Measurements from ENCODE around the gene ACACA.

Gene ACACA

GRCh38 chr17:37399265-37399803 is 7.3 kb downstream of the ACACA start:
- CTCF ChIA-PET: interaction anchor here (2.6 kb wide), 1 partner anchor 24 kb away, joined by 35 read pairs; the partner anchor contains the start of gene C17orf78
- Histone ChIP-seq H3K27ac (ENCODE audit: insufficient read depth in 1 of 2, low read depth in 1 of 2, low read length in 2 of 2, poor library complexity in 1 of 2, severe bottlenecking in 2 of 2) (no peak overlapping the region), H3K27me3 (replicated peaks in 2 of 5; ENCODE audit: control insufficient read depth in 4 of 5, insufficient read depth in 5 of 5, low read length in 4 of 5) (no peaks in the 10 kb centered on the region), H3K9me3 (ENCODE audit: control extremely low read depth in 1 of 5, control insufficient read depth in 4 of 5, insufficient read depth in 2 of 5, low read depth in 1 of 5, low read length in 4 of 5) (no peaks in the 10 kb centered on the region), H3K4me1 (ENCODE audit: control extremely low read depth in 1 of 4, control insufficient read depth in 4 of 4, insufficient read depth in 4 of 4, low read length in 3 of 4) (no peaks in the 10 kb centered on the region), H3K36me3 (ENCODE audit: control insufficient read depth in 4 of 4, insufficient read depth in 4 of 4, low read length in 3 of 4) (no peaks in the 10 kb centered on the region), H3K4me3 (ENCODE audit: control insufficient read depth in 1 of 7, extremely low read depth in 1 of 7, insufficient read depth in 4 of 7, low read depth in 2 of 7, low read length in 6 of 7) (no peak overlapping the region)
- WGBS (ENCODE audit: insufficient coverage): 100% methylated on average over 3 of the region's 5 CpGs
- DNase-seq: no peak
- POLR2A ChIA-PET: no interaction called here

GRCh38 chr17:37393352-37393751 is 13.3 kb downstream of the ACACA start:
- Histone ChIP-seq H3K4me3 (ENCODE audit: control insufficient read depth in 1 of 7, extremely low read depth in 1 of 7, insufficient read depth in 4 of 7, low read depth in 2 of 7, low read length in 6 of 7) (no peak overlapping the region), H3K27me3 (replicated peaks in 2 of 5; ENCODE audit: control insufficient read depth in 4 of 5, insufficient read depth in 5 of 5, low read length in 4 of 5) (no peaks in the 10 kb centered on the region), H3K9me3 (ENCODE audit: control extremely low read depth in 1 of 5, control insufficient read depth in 4 of 5, insufficient read depth in 2 of 5, low read depth in 1 of 5, low read length in 4 of 5) (no peaks in the 10 kb centered on the region), H3K4me1 (ENCODE audit: control extremely low read depth in 1 of 4, control insufficient read depth in 4 of 4, insufficient read depth in 4 of 4, low read length in 3 of 4) (no peaks in the 10 kb centered on the region), H3K27ac (ENCODE audit: insufficient read depth in 1 of 2, low read depth in 1 of 2, low read length in 2 of 2, poor library complexity in 1 of 2, severe bottlenecking in 2 of 2) (no peak overlapping the region), H3K36me3 (ENCODE audit: control insufficient read depth in 4 of 4, insufficient read depth in 4 of 4, low read length in 3 of 4) (no peaks in the 10 kb centered on the region)
- CTCF ChIA-PET: no interaction called here
- DNase-seq: no peak
- 100% methylated on average over 6 of the region's 7 CpGs for WGBS (ENCODE audit: insufficient coverage)
- POLR2A ChIA-PET: no interaction called here

GRCh38 chr17:37392024-37392590 is 14.5 kb downstream of the ACACA start:
- CTCF ChIA-PET: interaction anchor here (0.9 to 1.4 kb wide), 4 partner anchors 9 to 92 kb away, joined by 3 read pairs; no protein-coding TSS in a partner anchor
- no peak overlapping the region for H3K27ac ChIP-seq (ENCODE audit: insufficient read depth in 1 of 2, low read depth in 1 of 2, low read length in 2 of 2, poor library complexity in 1 of 2, severe bottlenecking in 2 of 2)
- no peak for DNase-seq
- POLR2A ChIA-PET: no interaction called here
- no peaks in the 10 kb centered on the region for H3K4me1 ChIP-seq (ENCODE audit: control extremely low read depth in 1 of 4, control insufficient read depth in 4 of 4, insufficient read depth in 4 of 4, low read length in 3 of 4)
- WGBS (ENCODE audit: insufficient coverage): no CpG with 5 or more reads among the region's 3 CpGs
- H3K27me3 ChIP-seq (replicated peaks in 2 of 5; ENCODE audit: control insufficient read depth in 4 of 5, insufficient read depth in 5 of 5, low read length in 4 of 5): no peaks in the 10 kb centered on the region
- no peaks in the 10 kb centered on the region for H3K36me3 ChIP-seq (ENCODE audit: control insufficient read depth in 4 of 4, insufficient read depth in 4 of 4, low read length in 3 of 4)
- no peak overlapping the region for H3K4me3 ChIP-seq (ENCODE audit: control insufficient read depth in 1 of 7, extremely low read depth in 1 of 7, insufficient read depth in 4 of 7, low read depth in 2 of 7, low read length in 6 of 7)
- H3K9me3 ChIP-seq (ENCODE audit: control extremely low read depth in 1 of 5, control insufficient read depth in 4 of 5, insufficient read depth in 2 of 5, low read depth in 1 of 5, low read length in 4 of 5): no peaks in the 10 kb centered on the region

DNA sequence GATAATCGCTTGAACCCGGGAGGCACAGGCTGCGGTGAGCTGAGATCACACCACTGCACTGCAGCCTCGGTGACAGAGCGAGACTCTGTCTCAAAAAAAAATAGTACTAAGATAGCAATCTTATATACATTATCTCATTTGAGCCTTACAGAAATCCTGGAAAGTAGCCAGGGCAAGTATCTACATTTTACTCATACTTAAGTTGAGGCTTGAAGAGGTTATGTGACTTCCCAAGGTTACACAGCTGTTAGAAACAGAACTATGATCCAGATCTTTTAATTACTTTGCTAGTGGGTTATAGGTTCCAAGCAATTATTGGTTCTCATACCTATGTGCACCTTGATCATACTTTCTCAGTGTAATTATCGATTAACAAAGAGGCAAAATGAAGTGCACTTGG is 15.5 kb downstream of the ACACA start:
- Histone ChIP-seq H3K4me3 (ENCODE audit: control insufficient read depth in 1 of 7, extremely low read depth in 1 of 7, insufficient read depth in 4 of 7, low read depth in 2 of 7, low read length in 6 of 7) (no peak overlapping the region), H3K4me1 (ENCODE audit: control extremely low read depth in 1 of 4, control insufficient read depth in 4 of 4, insufficient read depth in 4 of 4, low read length in 3 of 4) (no peaks in the 10 kb centered on the region), H3K27ac (ENCODE audit: insufficient read depth in 1 of 2, low read depth in 1 of 2, low read length in 2 of 2, poor library complexity in 1 of 2, severe bottlenecking in 2 of 2) (no peak overlapping the region), H3K9me3 (ENCODE audit: control extremely low read depth in 1 of 5, control insufficient read depth in 4 of 5, insufficient read depth in 2 of 5, low read depth in 1 of 5, low read length in 4 of 5) (no peaks in the 10 kb centered on the region), H3K27me3 (replicated peaks in 2 of 5; ENCODE audit: control insufficient read depth in 4 of 5, insufficient read depth in 5 of 5, low read length in 4 of 5) (no peaks in the 10 kb centered on the region), H3K36me3 (ENCODE audit: control insufficient read depth in 4 of 4, insufficient read depth in 4 of 4, low read length in 3 of 4) (no peaks in the 10 kb centered on the region)
- no peak for DNase-seq
- CTCF ChIA-PET: interaction anchor here (0.5 to 1.4 kb wide), 6 partner anchors 13 to 210 kb away, joined by 3 read pairs; no protein-coding TSS in a partner anchor
- WGBS (ENCODE audit: insufficient coverage): 90% methylated on average over 4 of the region's 6 CpGs
- POLR2A ChIA-PET: no interaction called here

DNA sequence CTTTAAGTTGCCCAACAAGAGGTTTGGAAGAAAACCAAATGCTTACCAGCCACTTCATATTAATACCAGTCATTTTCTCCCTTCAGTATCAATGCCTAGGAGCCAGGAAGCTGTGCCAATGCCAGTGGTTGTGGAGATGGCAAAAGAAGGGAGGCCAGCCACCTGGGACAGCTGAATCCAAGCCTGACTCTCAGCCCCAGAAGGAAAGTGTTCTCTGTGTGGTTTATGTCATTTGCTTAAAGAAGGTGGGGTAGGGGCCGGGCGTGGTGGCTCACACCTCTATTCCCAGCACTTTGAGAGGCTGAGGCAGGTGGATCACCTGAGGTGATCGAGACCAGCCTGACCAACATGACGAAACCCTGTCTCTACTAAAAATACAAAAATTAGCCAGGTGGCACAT is 17.5 kb downstream of the ACACA start:
- H3K9me3 ChIP-seq (ENCODE audit: control extremely low read depth in 1 of 5, control insufficient read depth in 4 of 5, insufficient read depth in 2 of 5, low read depth in 1 of 5, low read length in 4 of 5): no peaks in the 10 kb centered on the region
- CTCF ChIA-PET: no interaction called here
- no peaks in the 10 kb centered on the region for H3K4me1 ChIP-seq (ENCODE audit: control extremely low read depth in 1 of 4, control insufficient read depth in 4 of 4, insufficient read depth in 4 of 4, low read length in 3 of 4)
- no peaks in the 10 kb centered on the region for H3K27me3 ChIP-seq (replicated peaks in 2 of 5; ENCODE audit: control insufficient read depth in 4 of 5, insufficient read depth in 5 of 5, low read length in 4 of 5)
- H3K4me3 ChIP-seq (ENCODE audit: control insufficient read depth in 1 of 7, extremely low read depth in 1 of 7, insufficient read depth in 4 of 7, low read depth in 2 of 7, low read length in 6 of 7): no peak overlapping the region
- DNase-seq: no peak
- H3K36me3 ChIP-seq (ENCODE audit: control insufficient read depth in 4 of 4, insufficient read depth in 4 of 4, low read length in 3 of 4): no peaks in the 10 kb centered on the region
- 100% methylated on average over 2 of the region's 4 CpGs for WGBS (ENCODE audit: insufficient coverage)
- POLR2A ChIA-PET: no interaction called here
- H3K27ac ChIP-seq (ENCODE audit: insufficient read depth in 1 of 2, low read depth in 1 of 2, low read length in 2 of 2, poor library complexity in 1 of 2, severe bottlenecking in 2 of 2): no peak overlapping the region

GRCh38 chr17:37388266-37388665 is 18.4 kb downstream of the ACACA start:
- Histone ChIP-seq H3K27me3 (replicated peaks in 2 of 5; ENCODE audit: control insufficient read depth in 4 of 5, insufficient read depth in 5 of 5, low read length in 4 of 5) (no peaks in the 10 kb centered on the region), H3K4me3 (ENCODE audit: control insufficient read depth in 1 of 7, extremely low read depth in 1 of 7, insufficient read depth in 4 of 7, low read depth in 2 of 7, low read length in 6 of 7) (no peak overlapping the region), H3K36me3 (ENCODE audit: control insufficient read depth in 4 of 4, insufficient read depth in 4 of 4, low read length in 3 of 4) (no peaks in the 10 kb centered on the region), H3K27ac (ENCODE audit: insufficient read depth in 1 of 2, low read depth in 1 of 2, low read length in 2 of 2, poor library complexity in 1 of 2, severe bottlenecking in 2 of 2) (no peak overlapping the region), H3K9me3 (ENCODE audit: control extremely low read depth in 1 of 5, control insufficient read depth in 4 of 5, insufficient read depth in 2 of 5, low read depth in 1 of 5, low read length in 4 of 5) (no peaks in the 10 kb centered on the region), H3K4me1 (ENCODE audit: control extremely low read depth in 1 of 4, control insufficient read depth in 4 of 4, insufficient read depth in 4 of 4, low read length in 3 of 4) (no peaks in the 10 kb centered on the region)
- no peak for DNase-seq
- WGBS (ENCODE audit: insufficient coverage): 98% methylated on average over 3 of the region's 3 CpGs
- ChIA-PET POLR2A (no interaction called here), CTCF (interaction anchor here (0.9 to 1.1 kb wide), 2 partner anchors 10 to 12 kb away, joined by 3 to 6 read pairs; partner anchors contain the start of gene C17orf78)

DNA sequence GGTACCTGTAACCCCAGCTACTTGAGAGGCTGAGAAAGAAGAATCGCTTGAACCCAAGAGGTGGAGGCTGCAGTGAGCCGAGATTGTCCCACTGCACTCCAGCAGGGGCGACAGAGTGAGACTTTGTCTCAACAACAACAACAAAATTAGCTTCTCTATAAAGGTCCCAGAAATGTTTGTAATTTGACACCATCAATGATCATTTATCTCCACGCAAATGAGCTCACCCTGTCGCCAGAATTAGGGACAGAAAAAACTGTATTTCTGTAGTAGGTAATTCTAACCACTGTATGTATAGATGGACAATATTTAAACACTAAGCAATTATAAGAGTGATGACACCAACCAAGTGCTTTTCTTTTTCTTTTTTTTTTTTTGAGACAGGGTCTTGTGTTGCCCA is 20.2 kb downstream of the ACACA start:
- no peaks in the 10 kb centered on the region for H3K4me1 ChIP-seq (ENCODE audit: control extremely low read depth in 1 of 4, control insufficient read depth in 4 of 4, insufficient read depth in 4 of 4, low read length in 3 of 4)
- no peak for DNase-seq
- CTCF ChIA-PET: interaction anchor here (1.3 to 1.8 kb wide), 3 partner anchors 11 to 13 kb away, joined by 3 to 9 read pairs (median 5); partner anchors contain the start of gene C17orf78
- H3K36me3 ChIP-seq (ENCODE audit: control insufficient read depth in 4 of 4, insufficient read depth in 4 of 4, low read length in 3 of 4): no peaks in the 10 kb centered on the region
- no peaks in the 10 kb centered on the region for H3K9me3 ChIP-seq (ENCODE audit: control extremely low read depth in 1 of 5, control insufficient read depth in 4 of 5, insufficient read depth in 2 of 5, low read depth in 1 of 5, low read length in 4 of 5)
- no peaks in the 10 kb centered on the region for H3K27me3 ChIP-seq (replicated peaks in 2 of 5; ENCODE audit: control insufficient read depth in 4 of 5, insufficient read depth in 5 of 5, low read length in 4 of 5)
- no peak overlapping the region for H3K27ac ChIP-seq (ENCODE audit: insufficient read depth in 1 of 2, low read depth in 1 of 2, low read length in 2 of 2, poor library complexity in 1 of 2, severe bottlenecking in 2 of 2)
- POLR2A ChIA-PET: no interaction called here
- H3K4me3 ChIP-seq (ENCODE audit: control insufficient read depth in 1 of 7, extremely low read depth in 1 of 7, insufficient read depth in 4 of 7, low read depth in 2 of 7, low read length in 6 of 7): no peak overlapping the region
- WGBS (ENCODE audit: insufficient coverage): 90% methylated on average over 2 of the region's 5 CpGs
